Kidney (tissue), 14 donors: Measurements from ENCODE around the gene HDLBP. TPM values are rescaled to one million over a fixed set of nuclear protein-coding genes. Genes with fewer than 3 reads are reported as not detected.

ENCODE experiments used
- DNase-seq, 5 donors: peaks; one replicate each; pipeline ENCODE4 v3.0.0-alpha.2; 2013 to 2020
- FAIRE-seq: peaks from 2 replicates; lab custom pipeline; 2012; peaks lifted over from hg19 to GRCh38; lab: Jason Lieb, UNC
- H3K27ac ChIP-seq, 2 donors: one replicate each; pipeline ENCODE4 v1.7.0; 2013; ENCODE audit warnings: low read depth in 2 of 2, low read length in 2 of 2, inconsistent platforms in 1 of 2
- H3K27me3 ChIP-seq: one replicate; pipeline ENCODE4 v1.7.1; 2013; ENCODE audit warnings: low read length, inconsistent platforms; ENCODE audit not compliant: control insufficient read depth, insufficient read depth
- H3K36me3 ChIP-seq, 3 donors: one replicate each; pipeline versions ENCODE4 v1.7.0 to v1.7.1; 2013; ENCODE audit warnings: low read length in 3 of 3, control low read depth in 1 of 3, inconsistent platforms in 1 of 3; ENCODE audit not compliant: insufficient read depth in 3 of 3, control insufficient read depth in 2 of 3
- H3K4me1 ChIP-seq, 3 donors: one replicate each; pipeline versions ENCODE4 v1.7.0 to v1.7.1; 2013; ENCODE audit warnings: low read length in 3 of 3, inconsistent platforms in 1 of 3, low read depth in 1 of 3; ENCODE audit not compliant: control insufficient read depth in 2 of 3, insufficient read depth in 2 of 3
- H3K4me3 ChIP-seq, 3 donors: one replicate each; pipeline versions ENCODE4 v1.7.0 to v1.8.1; 2013; ENCODE audit warnings: low read length in 3 of 3, control low read depth in 1 of 3, inconsistent platforms in 1 of 3
- H3K9ac ChIP-seq, 3 donors: one replicate each; pipeline versions ENCODE4 v1.7.0 to v1.7.1; 2013; ENCODE audit warnings: low read length in 3 of 3, control low read depth in 1 of 3, inconsistent platforms in 1 of 3
- H3K9me3 ChIP-seq, 3 donors: one replicate each; pipeline versions ENCODE4 v1.7.0 to v1.7.1; 2013; ENCODE audit warnings: low read length in 3 of 3, control low read depth in 1 of 3, inconsistent platforms in 1 of 3; ENCODE audit not compliant: control insufficient read depth in 2 of 3, insufficient read depth in 1 of 3
- intact Hi-C: fragments of 100-400 bp; cut with DNase I; formaldehyde crosslinking; loops from one replicate; pipeline ENCODE4 v1.11.1; 2022
- polyA plus RNA-seq: library from polyadenylated mRNA; stranded (reverse); fragments of 350-450 nt; fragmentation: Illumina TruSeq; extraction: RNeasy Lipid Tissue Mini Kit (QIAGEN cat#74804); gene quantifications from one replicate; pipeline ENCODE4 v1.2.3, GENCODE V29; 2014; ENCODE audit warnings: low read depth, low replicate concordance; ENCODE audit not compliant: insufficient read depth
- total RNA-seq: library from RNA; stranded (reverse); fragmentation: NEBNext Ultra II Directional; extraction: Animal tissue kit (Norgen Biotek cat#: 25700); gene quantifications from one replicate; pipeline ENCODE4 v1.2.1, GENCODE V29; 2021
- TF ChIP-seq, protein P1 (sequence below): IDR thresholded peaks from 3 replicates; pipeline ENCODE4 v1.5.1; 2012; ENCODE audit warnings: mild to moderate bottlenecking, moderate library complexity, borderline replicate concordance; ENCODE audit not compliant: insufficient read depth; ENCODE audit errors: extremely low read depth
- donor health status: control.
- donor health status: control.
- donor health status: control.
- donor health status: control.
- donor health status: control.
- donor health status: DM: yes; HTN: yes; CAD: no.
- donor health status: Normal renal cell carcinoma (clear cell type).

HDLBP gene
- total and polyA plus RNA-seq, 2 donors from 2014 or later, result 256 to 356 TPM

DNA sequence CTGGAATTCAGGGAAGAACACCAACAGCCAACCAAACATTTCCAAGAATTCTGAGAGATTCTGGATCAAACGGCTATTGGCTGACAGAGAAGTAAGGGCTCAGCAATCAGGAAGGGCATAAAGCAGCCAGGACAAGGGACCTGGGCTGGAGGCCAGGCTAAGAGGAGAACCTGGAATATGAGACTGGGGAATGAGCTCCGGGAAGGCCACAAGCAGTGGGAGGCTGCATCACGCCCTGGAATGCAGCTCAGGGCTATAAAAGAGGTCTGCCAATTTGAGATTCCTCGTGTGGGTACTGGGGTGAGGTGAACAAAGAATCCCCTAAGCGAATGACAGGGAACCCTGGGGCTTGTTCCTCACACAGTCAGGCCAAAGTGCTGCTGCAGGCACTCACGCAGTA is 66.6 kb downstream of the HDLBP start:
- DNase-seq (no peak), FAIRE-seq (no peak)
- H3K27ac ChIP-seq, result no peak overlapping the region
- H3K4me3 ChIP-seq, result no peak overlapping the region
- TF ChIP-seq, protein P1, sequence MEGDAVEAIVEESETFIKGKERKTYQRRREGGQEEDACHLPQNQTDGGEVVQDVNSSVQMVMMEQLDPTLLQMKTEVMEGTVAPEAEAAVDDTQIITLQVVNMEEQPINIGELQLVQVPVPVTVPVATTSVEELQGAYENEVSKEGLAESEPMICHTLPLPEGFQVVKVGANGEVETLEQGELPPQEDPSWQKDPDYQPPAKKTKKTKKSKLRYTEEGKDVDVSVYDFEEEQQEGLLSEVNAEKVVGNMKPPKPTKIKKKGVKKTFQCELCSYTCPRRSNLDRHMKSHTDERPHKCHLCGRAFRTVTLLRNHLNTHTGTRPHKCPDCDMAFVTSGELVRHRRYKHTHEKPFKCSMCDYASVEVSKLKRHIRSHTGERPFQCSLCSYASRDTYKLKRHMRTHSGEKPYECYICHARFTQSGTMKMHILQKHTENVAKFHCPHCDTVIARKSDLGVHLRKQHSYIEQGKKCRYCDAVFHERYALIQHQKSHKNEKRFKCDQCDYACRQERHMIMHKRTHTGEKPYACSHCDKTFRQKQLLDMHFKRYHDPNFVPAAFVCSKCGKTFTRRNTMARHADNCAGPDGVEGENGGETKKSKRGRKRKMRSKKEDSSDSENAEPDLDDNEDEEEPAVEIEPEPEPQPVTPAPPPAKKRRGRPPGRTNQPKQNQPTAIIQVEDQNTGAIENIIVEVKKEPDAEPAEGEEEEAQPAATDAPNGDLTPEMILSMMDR, result no peak
- H3K9ac ChIP-seq, result no peak overlapping the region
- peaks cover 15 to 82% (median 70%) of the 10 kb centered on the region in 3 donors for H3K36me3 ChIP-seq
- no peaks in the 10 kb centered on the region for H3K9me3 ChIP-seq
- H3K27me3 ChIP-seq, result no peaks in the 10 kb centered on the region
- intact Hi-C loops, result no loop called here
- no peaks in the 10 kb centered on the region for H3K4me1 ChIP-seq

DNA sequence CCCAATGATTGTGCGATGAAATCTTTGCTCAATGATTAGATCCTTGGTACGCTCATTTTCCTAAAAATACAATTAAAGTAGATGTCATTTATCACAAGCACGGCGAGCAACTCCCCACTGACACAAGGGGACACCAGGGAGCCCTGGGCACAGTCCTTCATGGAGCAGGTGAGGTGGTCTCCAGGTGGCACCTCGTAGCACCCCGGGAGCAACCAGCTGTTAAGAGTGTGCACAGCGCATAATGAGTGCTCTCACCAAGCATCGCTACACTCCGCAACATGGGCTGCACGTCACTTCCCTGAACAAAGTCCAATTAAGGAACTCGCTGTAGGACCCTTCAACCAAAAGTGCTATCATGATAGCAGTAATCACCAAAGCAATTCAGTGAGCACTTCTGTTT is 67.2 kb downstream of the HDLBP start:
- no peak overlapping the region for H3K27ac ChIP-seq
- intact Hi-C loops, result no loop called here

DNA sequence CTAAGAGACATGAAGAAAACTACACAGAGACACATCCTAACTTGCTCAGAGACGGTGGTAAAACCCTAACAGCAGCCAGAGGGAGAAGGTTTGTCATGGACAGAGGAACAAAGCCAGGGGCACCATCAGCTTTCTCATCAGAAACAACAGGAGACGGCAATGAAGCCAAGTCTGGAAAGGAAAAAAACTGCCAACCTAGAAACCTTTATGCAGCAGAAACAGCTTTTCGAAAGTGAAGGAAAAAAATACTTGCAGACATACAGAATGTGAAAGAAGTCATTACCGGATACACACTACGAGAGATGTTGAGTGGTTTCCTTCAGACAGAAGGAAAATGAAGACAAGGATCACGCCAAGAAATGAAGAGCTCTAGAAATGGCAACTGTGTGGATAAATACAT is 71.1 kb downstream of the HDLBP start:
- Histone ChIP-seq H3K27me3 (no peaks in the 10 kb centered on the region), H3K4me3 (no peak overlapping the region), H3K36me3 (peaks cover 13 to 82% (median 68%) of the 10 kb centered on the region in 3 donors), H3K27ac (no peak overlapping the region), H3K4me1 (no peaks in the 10 kb centered on the region), H3K9me3 (no peaks in the 10 kb centered on the region), H3K9ac (no peak overlapping the region)
- intact Hi-C loops, result no loop called here
- FAIRE-seq (no peak), DNase-seq (no peak)
- TF ChIP-seq, protein P1, result no peak

More for the DNA sequence above, 67.2 kb downstream of the HDLBP start:
- no peak overlapping the region for H3K4me3 ChIP-seq
- FAIRE-seq, result no peak
- H3K27me3 ChIP-seq, result no peaks in the 10 kb centered on the region
- TF ChIP-seq, protein P1, result no peak
- no peaks in the 10 kb centered on the region for H3K4me1 ChIP-seq
- H3K9ac ChIP-seq, result no peak overlapping the region
- DNase-seq, result no peak
- peaks cover 13 to 83% (median 67%) of the 10 kb centered on the region in 3 donors for H3K36me3 ChIP-seq
- no peaks in the 10 kb centered on the region for H3K9me3 ChIP-seq

DNA sequence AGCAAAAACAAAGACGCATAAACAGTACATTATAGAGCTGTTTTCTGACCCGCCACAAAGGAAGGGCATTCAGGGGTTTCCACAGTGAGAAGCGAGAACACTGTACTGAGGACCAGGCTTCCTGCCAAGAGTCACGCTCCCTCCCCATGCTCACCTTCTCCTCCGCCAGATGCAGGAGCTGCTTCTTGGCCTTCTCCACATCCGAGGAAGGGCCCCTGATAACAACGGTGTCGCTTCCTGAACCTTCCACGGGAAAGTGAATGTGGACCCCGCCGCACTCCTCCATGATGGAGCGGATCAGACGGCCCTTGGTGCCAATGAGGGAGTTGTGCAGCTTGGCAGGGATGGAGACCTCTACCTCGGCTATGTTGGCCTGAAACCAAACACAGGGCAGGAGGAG is 73.2 kb downstream of the HDLBP start:
- Histone ChIP-seq H3K9me3 (no peaks in the 10 kb centered on the region), H3K27me3 (no peaks in the 10 kb centered on the region), H3K4me3 (no peak overlapping the region), H3K36me3 (peaks cover 10 to 82% (median 63%) of the 10 kb centered on the region in 3 donors), H3K9ac (no peak overlapping the region), H3K4me1 (no peaks in the 10 kb centered on the region), H3K27ac (no peak overlapping the region)
- intact Hi-C loops, result no loop called here
- DNase-seq (no peak), FAIRE-seq (no peak)
- TF ChIP-seq, protein P1, result no peak
